HuH-7 (cell line): ENCODE measurements around the gene HM13.
"Not testable (repeated sequence)": the region's sequence is repeated elsewhere in the genome, so short reads cannot be mapped to it uniquely, and the experiment has no call there.

Experiments used
- DNase-seq: peaks from one replicate; pipeline ENCODE4 v3.0.0; 2011; ENCODE audit warnings: low spot score

HM13 gene

DNA sequence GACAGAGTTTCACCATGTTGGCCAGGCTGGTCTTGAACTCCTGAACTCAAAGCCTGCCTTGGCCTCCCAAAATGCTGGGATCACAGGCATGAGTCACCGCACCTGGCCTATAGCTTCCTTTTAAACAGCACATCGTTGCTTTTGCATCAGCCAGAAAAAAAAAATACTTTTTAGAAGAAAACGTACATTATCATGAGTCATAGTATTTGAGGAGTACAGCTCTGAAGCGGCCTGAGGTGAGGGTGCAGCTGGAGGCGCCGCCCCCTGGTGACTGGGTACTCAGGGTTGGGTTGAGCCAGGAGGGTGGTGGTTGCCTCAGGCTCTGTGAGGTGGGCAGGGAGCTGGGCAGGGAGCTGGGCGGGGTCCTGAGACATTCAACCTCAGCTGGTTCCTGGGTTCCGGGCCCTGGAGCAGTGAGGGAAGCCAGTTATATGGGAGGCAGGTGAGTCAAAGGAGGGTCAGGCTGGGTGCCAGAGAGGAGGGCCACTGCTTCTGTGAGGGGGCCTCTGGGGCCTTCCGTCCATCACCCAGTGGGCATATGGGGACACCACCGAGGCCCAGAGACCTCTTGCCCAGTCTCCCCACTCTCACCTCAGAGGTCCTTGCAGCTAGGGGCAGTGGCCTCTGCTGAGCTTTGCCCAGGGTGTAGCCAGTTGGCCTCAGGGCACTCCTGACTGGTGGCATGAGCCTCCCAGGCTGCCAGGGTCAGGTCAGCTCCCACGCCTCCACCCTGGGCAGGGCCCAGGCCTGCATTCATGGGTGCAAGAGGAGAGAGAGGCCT is 79.2 kb downstream of the HM13 start:
- DNase-seq: no peak

- DNase-seq: no peak
Observed at GRCh38 chr20:31594002-31594557, 79.8 kb downstream of the HM13 start.

GRCh38 chr20:31594558-31595379 is 80.5 kb downstream of the HM13 start:
- DNase-seq: no peak

DNA sequence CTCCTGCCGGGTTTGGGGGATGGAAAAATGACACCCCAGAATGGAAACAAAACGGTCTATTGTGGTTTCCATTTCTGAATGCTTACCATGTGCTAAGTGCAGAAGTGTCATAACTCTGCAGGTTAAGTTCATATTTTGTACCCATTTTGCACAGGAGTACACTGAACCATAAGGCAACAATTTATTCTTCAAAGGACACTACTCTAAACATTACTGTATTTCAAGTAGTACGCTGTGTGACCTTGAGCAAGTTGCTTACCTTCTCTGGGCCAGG is 81.1 kb downstream of the HM13 start:
- no peak for DNase-seq

GRCh38 chr20:31595654-31596411 is 81.6 kb downstream of the HM13 start:
- DNase-seq: no peak

- DNase-seq: not testable (repeated sequence)
Observed at GRCh38 chr20:31596412-31596715, 82.1 kb downstream of the HM13 start.

GRCh38 chr20:31596831-31597480 is 82.7 kb downstream of the HM13 start:
- no peak for DNase-seq

DNA sequence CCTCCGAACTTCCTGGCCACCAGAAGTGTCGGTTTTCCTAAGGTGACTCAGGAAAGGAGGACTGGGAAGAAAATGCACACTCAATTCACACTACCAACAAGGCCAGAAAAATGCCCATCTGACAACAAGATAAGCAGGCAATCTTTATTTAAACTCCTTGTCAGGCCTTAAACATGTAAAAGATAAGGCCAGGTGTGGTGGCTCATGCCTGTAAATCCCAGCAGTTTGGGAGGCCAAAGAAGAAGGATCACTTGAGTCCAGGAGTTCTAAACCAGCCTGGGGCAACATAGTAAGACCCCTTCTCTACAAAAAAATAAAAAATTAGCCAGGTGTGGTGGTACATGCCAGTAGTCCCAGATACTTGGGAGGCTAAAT is 83.2 kb downstream of the HM13 start:
- no peak for DNase-seq

DNA sequence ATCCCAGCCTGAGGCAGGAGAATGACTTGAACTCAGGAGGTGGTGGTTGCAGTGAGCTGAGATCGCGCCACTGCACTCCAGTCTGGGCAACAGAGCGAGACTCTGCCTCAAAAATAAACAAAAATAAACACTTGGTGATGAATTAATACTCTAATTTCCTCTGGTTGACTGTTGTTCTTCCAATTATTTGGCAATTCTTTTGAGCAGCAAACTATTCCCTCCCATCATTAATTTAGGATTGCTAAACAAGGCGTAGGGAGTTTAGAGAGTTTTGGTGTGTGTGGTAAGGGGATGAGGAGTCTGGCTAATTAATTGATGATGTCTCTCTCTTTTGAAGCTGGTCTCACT is 88.2 kb downstream of the HM13 start:
- no peak for DNase-seq

DNA sequence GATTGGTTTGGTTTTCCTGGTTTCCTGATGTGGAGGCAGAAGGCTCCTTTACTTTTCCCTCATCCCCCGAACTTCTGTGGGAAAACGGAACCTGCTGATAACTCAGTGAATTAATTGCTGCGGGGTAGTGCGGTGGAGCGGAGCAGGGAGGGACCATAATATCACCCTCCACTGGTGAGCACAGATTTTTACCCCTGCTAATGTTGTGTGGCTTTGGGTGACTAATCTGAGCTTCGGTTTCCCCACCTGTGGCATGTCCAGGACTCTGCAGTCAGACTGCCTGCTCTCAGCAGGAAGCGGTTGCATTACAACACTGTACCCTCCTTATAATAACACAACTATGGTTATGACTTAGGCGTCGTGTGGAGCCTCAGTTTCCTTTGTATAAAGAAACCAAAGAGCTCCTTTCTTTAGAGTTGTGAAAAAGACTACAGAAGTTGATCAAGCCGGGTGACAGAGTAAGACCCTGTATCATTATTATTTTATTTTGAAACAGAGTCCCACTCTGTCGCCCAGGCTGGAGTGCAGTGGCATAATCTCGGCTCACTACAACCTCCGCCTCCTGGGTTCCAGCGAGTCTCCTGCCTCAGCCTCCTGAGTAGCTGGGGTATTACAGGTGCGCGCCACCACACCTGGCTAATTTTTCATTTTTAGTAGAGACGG is 88.7 kb downstream of the HM13 start:
- DNase-seq: no peak

DNA sequence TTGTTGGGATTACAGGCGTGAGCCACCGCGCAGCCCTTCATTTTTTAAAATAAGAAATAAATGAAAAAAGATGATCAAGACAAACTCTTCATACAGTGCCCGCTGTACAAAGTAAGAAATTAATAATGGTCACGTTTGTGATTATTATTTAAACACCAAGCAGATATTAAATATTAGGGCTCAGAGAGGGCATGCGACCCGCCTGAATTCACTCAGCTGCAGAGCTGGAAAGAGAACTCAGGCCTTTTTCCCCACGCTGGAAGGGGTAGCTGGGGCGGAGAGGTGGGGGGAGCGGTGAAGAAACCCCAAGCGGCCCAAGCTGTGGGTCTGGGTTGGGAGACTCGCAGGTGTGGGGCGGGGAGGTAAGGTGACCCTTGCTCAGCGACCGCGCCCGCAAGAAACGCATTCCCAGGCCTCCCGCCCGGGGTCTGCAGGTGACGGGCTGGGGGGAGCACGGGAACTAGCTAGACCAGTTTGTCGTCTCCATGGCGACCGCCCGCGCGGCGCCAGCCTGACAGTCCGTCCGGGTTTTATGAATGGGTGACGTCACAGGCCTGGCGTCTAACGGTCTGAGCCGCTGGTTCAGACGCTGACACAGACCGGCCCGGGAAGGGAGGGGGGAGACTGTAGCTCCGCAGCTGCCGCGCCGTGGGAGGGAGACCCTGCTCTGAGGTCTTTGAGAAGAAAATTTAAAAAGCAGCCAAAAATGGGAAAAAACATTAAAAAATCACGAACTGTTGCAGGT is 89.8 kb downstream of the HM13 start:
- DNase-seq: peak; percentile 97

DNA sequence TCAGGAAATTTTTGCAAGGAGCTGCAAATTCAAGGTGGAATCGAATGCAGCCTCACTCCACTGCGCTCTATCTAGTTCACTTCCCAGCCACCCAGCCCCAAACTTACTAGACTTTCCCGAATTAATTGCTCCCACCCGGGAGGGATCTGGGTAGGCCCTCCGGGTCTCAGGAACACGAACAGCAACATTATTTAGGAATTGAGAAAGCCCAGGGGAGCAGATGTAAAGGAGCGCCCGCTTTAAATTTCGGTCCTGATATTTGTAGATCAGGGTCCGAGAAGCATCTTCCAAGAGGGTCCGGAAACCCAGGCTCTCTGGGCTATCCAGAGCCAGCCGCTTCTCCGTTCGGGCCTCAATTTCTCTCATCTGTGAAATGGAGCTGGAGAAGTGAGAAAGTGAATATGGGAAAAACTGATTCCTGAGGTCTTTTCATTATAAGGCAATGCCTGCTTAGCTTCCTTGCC is 90.4 kb downstream of the HM13 start:
- DNase-seq: no peak

GRCh38 chr20:31605031-31605901 is 91.0 kb downstream of the HM13 start, which contains the start of gene ID1:
ID1 (plus strand) TSS chr20:31605289; CDS start chr20:31605388, 99 bp downstream.
- DNase-seq: peak; percentile 99

GRCh38 chr20:31605902-31606803 is 91.9 kb downstream of the HM13 start:
- no peak for DNase-seq

DNA sequence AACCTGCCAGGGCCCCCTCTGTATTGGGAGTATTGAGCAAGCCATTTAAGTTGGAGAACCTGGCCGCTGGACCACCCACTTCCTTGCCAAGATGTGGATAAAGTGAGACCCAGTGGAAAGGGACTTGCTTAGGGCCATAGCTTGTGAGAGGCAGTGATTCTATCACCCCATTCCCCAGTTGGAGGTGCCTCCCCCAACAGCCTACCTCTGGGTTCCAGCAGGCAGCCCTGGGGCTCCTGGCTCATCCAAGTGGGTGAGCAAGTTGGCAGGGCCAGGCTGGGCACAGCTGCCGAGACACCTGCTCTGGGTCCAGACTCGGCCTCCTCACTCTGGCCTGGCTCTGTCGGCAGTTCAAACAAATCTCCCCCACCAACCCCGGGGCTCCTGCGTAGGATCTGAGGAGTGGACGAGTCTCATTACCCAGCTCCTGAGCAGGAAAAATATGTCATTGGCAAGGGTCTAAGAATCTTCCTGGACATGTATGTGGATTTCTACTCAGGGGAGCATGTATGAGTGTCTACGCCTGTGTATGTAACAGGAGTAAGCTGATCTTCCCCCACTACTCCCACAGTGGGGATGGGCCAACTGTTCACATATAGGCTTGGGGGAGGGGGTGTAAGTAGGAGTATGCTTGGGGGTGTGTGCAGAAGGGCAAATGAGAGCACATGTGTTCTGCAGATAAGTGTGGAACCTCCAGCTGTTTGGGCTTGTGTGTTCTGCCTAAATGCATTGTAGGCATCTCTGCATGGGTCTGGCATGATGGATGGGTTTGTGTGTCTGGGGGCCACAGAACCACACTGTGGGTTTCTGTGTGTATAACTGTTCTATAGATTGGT is 92.8 kb downstream of the HM13 start:
- DNase-seq: peak; percentile 87

DNA sequence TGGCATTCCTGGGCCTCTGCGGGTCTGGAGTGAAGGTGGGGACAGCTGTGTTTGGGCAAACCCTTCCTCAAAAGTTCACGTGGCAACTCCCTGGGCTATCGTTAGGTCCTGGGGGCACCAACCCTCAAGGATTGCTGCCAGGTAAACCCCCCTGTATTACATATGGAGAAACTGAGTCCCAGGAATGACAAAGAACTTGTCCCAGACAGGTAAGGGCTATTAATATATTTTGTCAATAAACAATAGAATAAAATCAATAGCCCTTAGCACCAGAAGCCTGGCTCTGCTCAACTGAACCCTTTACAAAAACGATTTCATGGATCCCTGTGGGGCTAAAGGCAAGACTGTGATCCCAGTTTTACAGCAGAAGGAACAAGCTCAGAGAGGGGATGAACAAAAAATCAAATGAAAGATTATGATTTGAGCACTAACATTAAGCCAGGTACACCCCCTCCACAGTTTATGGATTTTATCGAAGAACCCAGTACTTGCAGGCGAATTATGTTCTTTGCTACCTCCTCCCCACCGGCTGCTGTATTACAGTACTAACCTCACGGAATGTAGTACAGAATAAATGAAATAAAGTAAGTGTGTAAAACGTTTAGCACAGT is 93.5 kb downstream of the HM13 start:
- no peak for DNase-seq

GRCh38 chr20:31608251-31608945 is 94.2 kb downstream of the HM13 start:
- peak; percentile 98 for DNase-seq
